DMS 273 (cell line): Measurements from ENCODE around the gene SLC35D2.
"Not testable (repeated sequence)": the region's sequence is repeated elsewhere in the genome, so short reads cannot be mapped to it uniquely, and the experiment has no call there.

Source experiments
- DNase-seq: peaks from one replicate; lab custom pipeline; 2025; ENCODE audit not compliant: unreplicated experiment; lab: John Stamatoyannopoulos, UW

Gene SLC35D2

GRCh38 chr9:96317335-96317980, 66.1 kb downstream of the SLC35D2 start:
- DNase-seq: peak; percentile 69

- DNase-seq: no peak
Measured at GRCh38 chr9:96309850-96310249, 73.7 kb downstream of the SLC35D2 start.

DNA sequence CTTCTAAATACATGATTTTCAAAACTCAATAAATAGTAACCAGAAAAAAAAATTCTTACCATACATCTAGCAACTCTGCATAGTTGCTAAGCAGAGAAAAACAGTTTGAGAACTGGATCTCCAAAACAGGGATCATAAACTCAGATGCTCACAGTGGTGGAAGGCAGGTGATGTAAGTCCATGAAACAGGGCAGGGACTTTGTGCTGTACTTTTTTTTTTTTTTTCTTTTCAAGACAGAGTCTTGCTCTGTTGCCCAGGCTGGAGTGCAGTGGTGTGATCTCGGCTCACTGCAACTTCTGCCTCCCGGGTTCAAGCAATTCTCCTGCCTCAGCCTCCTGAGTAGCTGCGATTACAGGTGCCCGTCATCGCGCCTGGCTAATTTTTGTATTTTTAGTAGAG, 76.6 kb downstream of the SLC35D2 start:
- DNase-seq: not testable (repeated sequence)

- no peak for DNase-seq
Measured at GRCh38 chr9:96305171-96305570, 78.3 kb downstream of the SLC35D2 start.

DNA sequence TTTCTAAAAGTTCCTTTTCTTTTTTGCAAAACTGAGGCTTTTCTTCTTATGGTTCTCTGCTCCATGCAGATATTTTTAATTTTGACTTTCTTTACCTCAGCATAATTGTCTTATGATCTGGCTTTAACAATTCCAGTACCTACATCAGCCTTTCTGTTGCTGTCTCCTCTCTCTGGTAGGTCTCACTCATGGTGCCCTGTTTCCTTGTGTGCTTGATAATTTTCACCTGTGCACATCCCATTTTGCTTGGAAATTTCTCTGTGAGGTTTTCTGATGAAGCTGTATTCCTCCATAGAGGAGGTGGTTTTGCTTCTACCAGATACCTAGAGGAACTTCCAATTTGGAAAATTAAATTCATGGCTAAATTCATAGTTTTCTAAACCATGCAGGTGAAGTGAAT, 79.3 kb downstream of the SLC35D2 start:
- DNase-seq: no peak

DNA sequence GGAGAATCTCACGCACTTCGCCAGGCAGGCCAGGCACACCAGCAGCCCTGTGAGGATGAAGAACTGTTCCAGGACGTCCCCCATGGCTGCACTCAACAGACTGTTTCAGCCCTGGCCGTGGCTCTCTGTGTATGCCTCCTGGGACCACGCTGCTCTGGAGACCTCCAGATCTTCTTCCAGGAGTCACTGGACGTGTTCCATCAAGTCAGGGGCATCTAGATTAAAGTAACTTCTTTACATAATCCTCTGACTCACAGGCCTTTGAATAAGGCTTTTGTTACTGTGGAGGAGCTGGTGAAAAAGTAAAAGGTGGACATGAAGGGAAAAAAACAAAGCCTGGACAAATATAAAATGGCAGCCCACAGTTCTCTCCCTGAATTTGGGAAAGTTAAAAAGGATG, 81.5 kb downstream of the SLC35D2 start, which contains the start of gene HSD17B3:
Gene HSD17B3 (minus strand): TSS at position 156 of the 400 bp plus-strand sequence. CDS start 72 bp downstream, at position 84.
- no peak for DNase-seq

GRCh38 chr9:96299823-96300222, 83.7 kb downstream of the SLC35D2 start:
- DNase-seq: no peak

GRCh38 chr9:96294159-96294545, 89.4 kb downstream of the SLC35D2 start:
- DNase-seq: no peak

- DNase-seq: no peak
Measured at GRCh38 chr9:96293498-96294158, 89.9 kb downstream of the SLC35D2 start.

GRCh38 chr9:96289392-96289791, 94.1 kb downstream of the SLC35D2 start:
- DNase-seq: no peak

DNA sequence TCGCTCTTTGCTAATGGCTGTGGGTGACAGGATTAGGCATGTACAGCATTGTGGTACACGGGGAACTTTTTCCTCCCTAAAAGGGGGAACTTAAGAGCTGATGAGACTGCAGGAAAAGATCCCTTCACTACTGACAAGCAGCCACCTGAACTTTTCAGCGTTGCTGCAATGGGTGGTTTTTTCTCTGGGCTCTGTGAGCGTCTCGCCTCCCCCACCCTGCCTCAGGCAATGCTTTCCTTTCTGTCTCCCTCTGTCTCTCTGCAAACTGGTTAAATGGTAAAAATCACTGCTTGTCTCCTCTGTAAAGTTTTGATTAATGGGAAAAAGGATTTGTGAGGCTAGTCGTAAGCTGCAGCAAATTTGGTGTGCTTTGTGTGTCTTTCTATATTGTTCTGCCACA, 101.9 kb downstream of the SLC35D2 start:
- DNase-seq: no peak

DNA sequence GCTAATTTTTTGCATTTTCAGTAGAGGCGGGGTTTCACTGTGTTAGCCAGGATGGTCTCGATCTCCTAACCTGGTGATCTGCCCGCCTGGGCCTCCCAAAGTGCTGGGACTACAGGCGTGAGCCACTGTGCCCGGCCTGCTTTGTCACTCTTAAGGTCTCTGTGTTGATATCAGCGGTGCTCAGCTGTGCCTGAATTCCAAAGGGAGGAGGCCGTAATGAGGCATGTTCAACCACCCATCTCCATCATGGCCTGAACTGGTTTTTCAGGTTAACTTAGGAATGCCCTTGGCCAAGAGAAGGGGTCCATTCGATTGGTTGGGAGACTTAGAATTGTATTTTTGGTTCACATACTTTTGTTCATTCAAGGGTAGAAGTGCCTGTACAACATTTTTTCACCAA, 103.6 kb downstream of the SLC35D2 start:
- DNase-seq: no peak

DNA sequence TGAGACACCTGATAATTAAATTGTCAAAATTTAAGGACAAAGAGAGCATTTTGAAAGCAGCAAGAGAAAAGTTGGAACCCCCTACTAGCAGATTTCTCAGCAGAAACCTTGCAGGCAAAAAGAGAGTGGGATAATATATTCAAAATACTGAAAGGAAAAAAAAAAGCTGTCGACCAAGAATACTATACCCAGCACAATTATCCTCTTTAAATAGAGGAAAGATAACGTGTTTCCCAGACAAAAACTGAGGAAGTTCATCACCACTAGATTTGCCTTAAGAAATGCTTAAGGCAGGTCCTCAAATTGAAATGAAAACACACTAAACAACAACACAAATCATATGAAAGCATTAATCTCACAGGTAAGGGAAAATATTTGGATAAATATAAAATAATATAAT, 108.6 kb downstream of the SLC35D2 start:
- no peak for DNase-seq
